ENCODE data around the gene B4GALNT2.
A peak's percentile ranks its signal among the peaks of the same experiment; 100 is the strongest.

The B4GALNT2 gene

DNA sequence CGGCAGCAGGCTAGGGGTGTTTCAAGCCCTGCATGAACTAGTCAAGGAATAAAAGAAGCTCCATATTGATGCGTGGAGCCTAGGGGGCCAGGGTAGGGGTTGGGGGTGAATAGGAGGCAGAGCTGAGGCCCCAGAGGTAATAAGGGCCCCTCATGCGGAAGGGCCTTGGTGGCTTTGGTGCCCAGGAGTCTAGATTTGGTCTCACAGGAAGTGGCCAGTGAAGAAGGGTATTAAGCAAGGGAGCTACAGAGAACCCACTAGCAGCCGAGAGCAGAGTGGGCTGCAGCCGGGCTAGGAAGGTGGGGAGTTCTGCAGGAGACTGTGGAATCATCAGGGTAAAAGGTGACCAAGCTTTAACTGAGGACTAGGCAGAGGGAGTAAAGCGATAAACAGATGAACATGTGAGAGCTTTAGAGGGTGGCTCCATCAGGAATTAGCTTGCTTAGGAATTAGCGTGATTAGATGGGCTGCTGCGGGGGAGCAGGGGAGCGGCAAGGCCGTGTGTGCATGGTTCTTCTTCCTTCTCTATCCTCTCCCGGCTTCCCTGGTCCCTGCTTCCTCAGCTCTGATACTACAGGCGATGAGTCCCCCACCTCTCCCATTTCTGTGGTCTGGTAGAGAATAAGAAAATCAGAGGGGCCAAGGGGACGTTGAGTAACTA lies 68.0 kb downstream of the B4GALNT2 start:
- no peak for FAIRE-seq
- no peak for TF ChIP-seq TAF1 (IDR thresholded peaks at IDR 0.05; ENCODE audit: low read depth, low read length)
- no peak for TF ChIP-seq POU2F2 (IDR thresholded peaks at IDR 0.05; ENCODE audit: low read depth, low read length)
- no peak for TF ChIP-seq PAX5 (IDR thresholded peaks at IDR 0.05; ENCODE audit: insufficient read depth, low read length, severe bottlenecking)
- TF ChIP-seq SPI1 (IDR thresholded peaks at IDR 0.05; ENCODE audit: low read depth, low read length): no peak
- TF ChIP-seq POLR2A (IDR thresholded peaks at IDR 0.05; ENCODE audit: low read depth, low read length): no peak
- no peak for TF ChIP-seq POLR2AphosphoS5 (IDR thresholded peaks at IDR 0.05; ENCODE audit: low read depth, low read length)
- DNase-seq (ENCODE audit: insufficient read length, low spot score): no peak

DNA sequence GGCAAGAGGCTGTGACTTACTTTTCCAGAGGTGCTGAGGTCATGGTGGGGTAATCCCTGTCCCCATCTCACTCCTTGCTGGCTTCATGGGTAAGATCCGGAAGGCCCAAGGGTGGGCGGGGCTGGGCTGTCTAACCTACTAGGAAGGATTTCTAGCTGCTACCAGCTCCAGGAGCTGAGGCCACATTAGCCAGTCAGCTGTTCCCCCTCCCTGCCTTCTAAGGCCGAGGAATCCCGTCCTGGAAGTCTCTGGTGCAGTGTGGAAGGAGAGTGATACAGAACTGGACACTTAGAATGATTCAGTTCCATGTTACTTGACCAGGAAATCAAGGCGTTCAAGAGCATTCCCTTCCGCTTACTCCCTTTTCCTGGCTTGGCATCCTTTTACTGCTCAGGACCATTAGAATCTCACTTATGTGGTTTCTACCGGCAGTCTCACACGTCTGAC lies 68.9 kb downstream of the B4GALNT2 start:
- DNase-seq (ENCODE audit: insufficient read length, low spot score) (no peak), FAIRE-seq (no peak)
- no peak for TF ChIP-seq SPI1 (IDR thresholded peaks at IDR 0.05; ENCODE audit: low read depth, low read length)
- no peak for TF ChIP-seq TAF1 (IDR thresholded peaks at IDR 0.05; ENCODE audit: low read depth, low read length)
- TF ChIP-seq POLR2A (IDR thresholded peaks at IDR 0.05; ENCODE audit: low read depth, low read length): no peak
- TF ChIP-seq PAX5 (IDR thresholded peaks at IDR 0.05; ENCODE audit: insufficient read depth, low read length, severe bottlenecking): no peak
- TF ChIP-seq POLR2AphosphoS5 (IDR thresholded peaks at IDR 0.05; ENCODE audit: low read depth, low read length): no peak
- no peak for TF ChIP-seq POU2F2 (IDR thresholded peaks at IDR 0.05; ENCODE audit: low read depth, low read length)

DNA sequence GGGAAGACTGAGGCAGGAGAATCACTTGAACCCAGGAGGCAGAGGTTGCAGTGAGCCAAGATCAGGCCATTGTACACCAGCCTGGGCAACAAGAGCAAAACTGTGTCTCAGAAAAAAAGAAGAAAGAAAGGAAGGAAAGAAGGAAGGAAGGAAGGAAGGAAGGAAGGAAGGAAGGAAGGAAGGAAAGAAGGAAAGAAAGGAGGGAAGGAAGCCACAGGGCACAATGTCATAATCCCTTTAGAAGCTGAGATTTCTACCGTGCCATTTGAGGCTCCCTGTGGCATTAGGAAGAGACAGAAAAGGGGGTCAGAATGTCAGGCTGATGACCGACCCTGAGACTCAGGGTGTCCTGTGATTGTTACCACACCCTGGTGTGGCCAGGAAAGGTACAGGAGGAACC lies 71.2 kb downstream of the B4GALNT2 start:
- FAIRE-seq (no peak), DNase-seq (ENCODE audit: insufficient read length, low spot score) (no peak)
- TF ChIP-seq SPI1 (IDR thresholded peaks at IDR 0.05; ENCODE audit: low read depth, low read length): no peak
- TF ChIP-seq POU2F2 (IDR thresholded peaks at IDR 0.05; ENCODE audit: low read depth, low read length): no peak
- no peak for TF ChIP-seq POLR2AphosphoS5 (IDR thresholded peaks at IDR 0.05; ENCODE audit: low read depth, low read length)
- TF ChIP-seq PAX5 (IDR thresholded peaks at IDR 0.05; ENCODE audit: insufficient read depth, low read length, severe bottlenecking): no peak
- TF ChIP-seq TAF1 (IDR thresholded peaks at IDR 0.05; ENCODE audit: low read depth, low read length): no peak
- no peak for TF ChIP-seq POLR2A (IDR thresholded peaks at IDR 0.05; ENCODE audit: low read depth, low read length)

DNA sequence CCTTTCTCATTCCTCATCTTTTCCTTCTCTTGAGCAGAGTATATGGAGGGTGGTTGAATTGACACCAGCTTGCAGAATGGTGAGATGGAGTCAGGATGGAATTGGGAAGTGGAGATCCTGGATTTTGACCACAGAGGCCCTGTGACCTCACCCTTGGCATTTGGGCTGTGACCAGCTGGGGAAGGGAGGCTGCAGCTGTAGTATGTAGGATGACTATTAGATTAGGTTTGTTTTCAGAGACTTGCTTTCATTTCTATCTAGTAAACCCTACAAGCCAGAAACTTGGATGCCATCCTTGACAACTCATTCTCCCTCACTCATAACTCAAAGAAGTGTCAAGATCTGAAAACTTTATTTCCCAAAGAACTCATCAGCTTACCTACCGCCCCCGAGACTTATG lies 71.9 kb downstream of the B4GALNT2 start:
- no peak for TF ChIP-seq POLR2AphosphoS5 (IDR thresholded peaks at IDR 0.05; ENCODE audit: low read depth, low read length)
- no peak for TF ChIP-seq PAX5 (IDR thresholded peaks at IDR 0.05; ENCODE audit: insufficient read depth, low read length, severe bottlenecking)
- no peak for TF ChIP-seq POLR2A (IDR thresholded peaks at IDR 0.05; ENCODE audit: low read depth, low read length)
- TF ChIP-seq SPI1 (IDR thresholded peaks at IDR 0.05; ENCODE audit: low read depth, low read length): no peak
- TF ChIP-seq TAF1 (IDR thresholded peaks at IDR 0.05; ENCODE audit: low read depth, low read length): no peak
- TF ChIP-seq POU2F2 (IDR thresholded peaks at IDR 0.05; ENCODE audit: low read depth, low read length): no peak
- DNase-seq (ENCODE audit: insufficient read length, low spot score) (no peak), FAIRE-seq (no peak)

DNA sequence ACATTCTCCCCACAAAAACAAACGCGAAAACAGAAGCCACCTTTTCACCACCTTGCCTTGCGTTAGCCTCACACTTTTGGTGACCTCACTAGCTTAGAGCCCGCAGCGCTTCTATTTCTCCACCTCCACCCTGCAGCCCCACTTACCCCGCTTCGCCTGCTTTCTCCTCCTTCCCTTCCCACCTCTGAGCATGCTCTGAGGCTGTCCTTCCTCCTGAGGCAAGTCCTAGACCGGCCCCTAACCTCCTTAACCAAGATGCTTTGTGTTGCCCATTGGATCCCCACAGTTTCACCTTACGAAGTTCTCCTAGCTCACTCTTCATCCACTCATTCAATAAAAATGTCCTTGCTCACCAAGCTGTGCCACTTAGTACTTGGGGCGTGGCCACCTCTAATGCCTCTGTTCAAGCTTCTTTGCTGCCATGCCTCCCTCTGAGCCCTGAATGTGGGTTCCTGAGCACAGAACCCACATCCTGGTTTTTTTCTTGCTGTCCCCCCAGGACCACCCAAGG lies 76.5 kb downstream of the B4GALNT2 start:
- DNase-seq (ENCODE audit: insufficient read length, low spot score): no peak
- TF ChIP-seq POLR2A (IDR thresholded peaks at IDR 0.05; ENCODE audit: low read depth, low read length): no peak
- no peak for TF ChIP-seq PAX5 (IDR thresholded peaks at IDR 0.05; ENCODE audit: insufficient read depth, low read length, severe bottlenecking)
- TF ChIP-seq POU2F2 (IDR thresholded peaks at IDR 0.05; ENCODE audit: low read depth, low read length): no peak
- no peak for TF ChIP-seq POLR2AphosphoS5 (IDR thresholded peaks at IDR 0.05; ENCODE audit: low read depth, low read length)
- no peak for TF ChIP-seq SPI1 (IDR thresholded peaks at IDR 0.05; ENCODE audit: low read depth, low read length)
- TF ChIP-seq TAF1 (IDR thresholded peaks at IDR 0.05; ENCODE audit: low read depth, low read length): no peak
- FAIRE-seq: no peak

DNA sequence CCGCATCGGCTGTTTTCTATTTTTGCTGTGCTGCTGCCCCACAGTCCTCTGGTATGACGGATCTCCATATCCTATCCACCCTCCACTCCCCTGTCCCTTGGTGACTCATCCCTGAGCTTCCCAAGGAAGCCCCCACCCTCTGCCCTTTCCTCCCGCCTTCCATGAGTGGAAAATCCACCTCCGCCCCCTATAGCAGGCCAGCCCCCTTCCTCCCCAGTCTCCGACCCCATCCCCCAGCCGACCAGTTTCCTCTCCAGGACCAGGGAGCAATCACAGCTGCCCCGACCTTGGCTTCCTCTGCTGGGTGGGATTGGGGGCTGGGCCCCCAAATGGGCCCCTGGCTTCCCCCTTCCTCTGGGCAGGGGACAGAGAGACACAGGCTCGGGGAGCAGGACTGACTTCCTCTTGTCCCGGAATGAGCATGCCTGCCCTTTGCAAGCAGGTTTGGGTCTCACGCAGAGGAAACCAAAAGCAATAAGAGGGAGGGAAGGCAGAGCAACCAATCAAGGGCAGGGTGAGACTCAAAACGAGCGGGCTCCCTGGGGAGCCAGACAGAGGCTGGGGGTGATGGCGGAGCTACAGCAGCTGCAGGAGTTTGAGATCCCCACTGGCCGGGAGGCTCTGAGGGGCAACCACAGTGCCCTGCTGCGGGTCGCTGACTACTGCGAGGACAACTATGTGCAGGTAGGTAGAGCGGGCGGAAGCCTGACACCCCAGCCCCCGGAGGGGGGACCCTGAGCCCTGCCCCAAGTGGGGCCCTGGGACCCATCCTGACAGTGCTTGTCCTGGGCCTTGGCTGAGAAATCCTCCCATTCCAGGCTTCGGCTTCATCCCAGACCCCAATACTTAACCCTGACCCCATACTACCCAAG lies 77.8 kb downstream of the B4GALNT2 start, which contains the start of the genes ABI3 and GNGT2:
ABI3 (plus strand) TSS at position 550 of the 872 bp plus-strand sequence; CDS start at position 568, 18 bp downstream.
GNGT2 (minus strand) TSS at position 417 of the 872 bp plus-strand sequence. CDS start 3,152 bp downstream, outside the sequence.
- DNase-seq (ENCODE audit: insufficient read length, low spot score): peak; percentile 83
- peak; percentile 90 for TF ChIP-seq POLR2AphosphoS5 (IDR thresholded peaks at IDR 0.05; ENCODE audit: low read depth, low read length)
- TF ChIP-seq SPI1 (IDR thresholded peaks at IDR 0.05; ENCODE audit: low read depth, low read length): peak; percentile 75
- TF ChIP-seq POLR2A (IDR thresholded peaks at IDR 0.05; ENCODE audit: low read depth, low read length): peak; percentile 95
- peak; percentile 85; the same call in 1 of the 2 replicates for TF ChIP-seq POU2F2 (IDR thresholded peaks at IDR 0.05; ENCODE audit: low read depth, low read length)
- TF ChIP-seq TAF1 (IDR thresholded peaks at IDR 0.05; ENCODE audit: low read depth, low read length): peak; percentile 98
- peak; percentile 56 for TF ChIP-seq PAX5 (IDR thresholded peaks at IDR 0.05; ENCODE audit: insufficient read depth, low read length, severe bottlenecking)
- FAIRE-seq: peak; percentile 98

DNA sequence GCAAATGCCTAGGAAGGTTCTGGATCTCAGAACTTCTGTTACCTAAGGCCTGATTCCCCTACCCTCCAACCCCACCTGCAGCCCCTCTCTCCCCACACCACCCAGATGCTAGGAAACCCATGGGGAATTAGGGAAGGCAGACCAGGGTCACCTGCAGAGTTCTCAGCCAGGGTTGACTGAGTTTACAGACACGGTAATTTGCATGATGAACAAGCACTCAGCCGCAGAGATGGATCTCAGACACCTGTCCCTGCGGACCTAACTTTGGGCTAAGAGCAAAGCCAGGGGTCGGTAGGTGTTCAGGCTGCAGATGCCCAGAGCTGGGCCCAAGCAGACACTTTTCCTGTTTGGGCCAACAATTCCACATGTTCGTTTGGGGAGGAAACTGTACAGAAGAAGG lies 80.8 kb downstream of the B4GALNT2 start:
- DNase-seq (ENCODE audit: insufficient read length, low spot score) (no peak), FAIRE-seq (peak; percentile 89)
- no peak for TF ChIP-seq POLR2AphosphoS5 (IDR thresholded peaks at IDR 0.05; ENCODE audit: low read depth, low read length)
- no peak for TF ChIP-seq SPI1 (IDR thresholded peaks at IDR 0.05; ENCODE audit: low read depth, low read length)
- peak; percentile 52 for TF ChIP-seq PAX5 (IDR thresholded peaks at IDR 0.05; ENCODE audit: insufficient read depth, low read length, severe bottlenecking)
- TF ChIP-seq POU2F2 (IDR thresholded peaks at IDR 0.05; ENCODE audit: low read depth, low read length): peak; percentile 90; the same call in 1 of the 2 replicates
- no peak for TF ChIP-seq TAF1 (IDR thresholded peaks at IDR 0.05; ENCODE audit: low read depth, low read length)

DNA sequence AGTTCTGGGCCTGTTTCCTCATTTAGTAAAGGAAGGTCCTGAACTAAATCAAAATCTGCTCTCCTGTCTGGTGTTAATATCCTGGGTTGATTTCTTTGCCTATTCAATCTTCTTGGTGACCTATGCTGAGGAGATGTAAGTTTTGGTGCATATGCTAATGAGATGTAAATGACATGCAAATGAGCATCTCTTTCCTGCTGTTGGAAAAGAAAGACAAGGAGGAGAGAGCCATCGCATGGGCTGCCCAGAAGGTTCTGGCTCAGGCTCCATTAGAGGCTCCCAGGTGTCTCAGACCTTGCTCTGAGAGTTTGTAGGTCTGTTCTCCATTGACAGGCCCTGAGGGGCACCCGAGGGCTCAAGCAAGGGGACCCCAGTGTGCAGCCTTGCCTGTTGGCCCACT lies 81.3 kb downstream of the B4GALNT2 start:
- DNase-seq (ENCODE audit: insufficient read length, low spot score) (no peak), FAIRE-seq (no peak)
- TF ChIP-seq POLR2AphosphoS5 (IDR thresholded peaks at IDR 0.05; ENCODE audit: low read depth, low read length) (no peak), POU2F2 (IDR thresholded peaks at IDR 0.05; ENCODE audit: low read depth, low read length) (peak; percentile 69; the same call in 1 of the 2 replicates)
